ENCODE data around the gene APEX2.
A peak's percentile ranks its signal among the peaks of the same experiment; 100 is the strongest.
"Not testable (repeated sequence)": the region's sequence is repeated elsewhere in the genome, so short reads cannot be mapped to it uniquely, and the experiment has no call there.

Gene APEX2

GRCh38 chrX:55028611-55029010 lies 28.4 kb downstream of the APEX2 start:
- no peak overlapping the region for H3K27ac ChIP-seq (ENCODE audit: low read depth, low read length)
- no peak overlapping the region for H3K4me3 ChIP-seq (ENCODE audit: low read length)
- no peak overlapping the region for H3K9ac ChIP-seq (ENCODE audit: low read length)
- H3K27me3 ChIP-seq (ENCODE audit: control insufficient read depth, insufficient read depth, low read length), result no peaks in the 10 kb centered on the region
- no peaks in the 10 kb centered on the region for H3K4me1 ChIP-seq (ENCODE audit: control insufficient read depth, insufficient read depth, low read length)
- H3K36me3 ChIP-seq (ENCODE audit: control insufficient read depth, insufficient read depth, low read length), result no peaks in the 10 kb centered on the region

- H3K4me1 ChIP-seq (ENCODE audit: control insufficient read depth, insufficient read depth, low read length), result no peaks in the 10 kb centered on the region
- H3K27ac ChIP-seq (ENCODE audit: low read depth, low read length), result no peak overlapping the region
- H3K4me3 ChIP-seq (ENCODE audit: low read length), result no peak overlapping the region
- H3K9ac ChIP-seq (ENCODE audit: low read length), result no peak overlapping the region
- no peaks in the 10 kb centered on the region for H3K36me3 ChIP-seq (ENCODE audit: control insufficient read depth, insufficient read depth, low read length)
- H3K27me3 ChIP-seq (ENCODE audit: control insufficient read depth, insufficient read depth, low read length), result no peaks in the 10 kb centered on the region
Measured at GRCh38 chrX:55029291-55029690, 29.1 kb downstream of the APEX2 start.

GRCh38 chrX:55030271-55031205 lies 30.4 kb downstream of the APEX2 start, which contains the start of gene ALAS2:
Gene ALAS2, minus strand, starts transcription at chrX:55030977. Its CDS starts 4,977 bp downstream, at chrX:55026000.
- H3K4me1 ChIP-seq (ENCODE audit: control insufficient read depth, insufficient read depth, low read length), result no peaks in the 10 kb centered on the region
- no peak within 1 kb of the TSS for H3K4me3 ChIP-seq (ENCODE audit: low read length)
- no peak within 1 kb of the TSS for H3K9ac ChIP-seq (ENCODE audit: low read length)
- H3K27me3 ChIP-seq (ENCODE audit: control insufficient read depth, insufficient read depth, low read length), result no peaks in the 10 kb centered on the region
- no peak within 1 kb of the TSS for H3K27ac ChIP-seq (ENCODE audit: low read depth, low read length)
- H3K36me3 ChIP-seq (ENCODE audit: control insufficient read depth, insufficient read depth, low read length), result no peaks in the 10 kb centered on the region

- Histone ChIP-seq H3K4me1 (ENCODE audit: control insufficient read depth, insufficient read depth, low read length) (no peaks in the 10 kb centered on the region), H3K27ac (ENCODE audit: low read depth, low read length) (no peak overlapping the region), H3K36me3 (ENCODE audit: control insufficient read depth, insufficient read depth, low read length) (no peaks in the 10 kb centered on the region), H3K9ac (ENCODE audit: low read length) (no peak overlapping the region), H3K27me3 (ENCODE audit: control insufficient read depth, insufficient read depth, low read length) (no peaks in the 10 kb centered on the region), H3K4me3 (ENCODE audit: low read length) (no peak overlapping the region)
Measured at GRCh38 chrX:55033429-55033828, 33.3 kb downstream of the APEX2 start.

GRCh38 chrX:55039471-55039870 lies 39.3 kb downstream of the APEX2 start:
- Histone ChIP-seq H3K4me3 (ENCODE audit: low read length) (no peak overlapping the region), H3K9ac (ENCODE audit: low read length) (no peak overlapping the region), H3K27ac (ENCODE audit: low read depth, low read length) (no peak overlapping the region), H3K27me3 (ENCODE audit: control insufficient read depth, insufficient read depth, low read length) (no peaks in the 10 kb centered on the region), H3K4me1 (ENCODE audit: control insufficient read depth, insufficient read depth, low read length) (no peaks in the 10 kb centered on the region), H3K36me3 (ENCODE audit: control insufficient read depth, insufficient read depth, low read length) (no peaks in the 10 kb centered on the region)

- Histone ChIP-seq H3K4me3 (ENCODE audit: low read length) (no peak overlapping the region), H3K36me3 (ENCODE audit: control insufficient read depth, insufficient read depth, low read length) (no peaks in the 10 kb centered on the region), H3K27me3 (ENCODE audit: control insufficient read depth, insufficient read depth, low read length) (no peaks in the 10 kb centered on the region), H3K27ac (ENCODE audit: low read depth, low read length) (no peak overlapping the region), H3K4me1 (ENCODE audit: control insufficient read depth, insufficient read depth, low read length) (no peaks in the 10 kb centered on the region), H3K9ac (ENCODE audit: low read length) (no peak overlapping the region)
Measured at GRCh38 chrX:55041514-55041913, 41.4 kb downstream of the APEX2 start.

- H3K27me3 ChIP-seq (ENCODE audit: control insufficient read depth, insufficient read depth, low read length); H3K4me1 ChIP-seq (ENCODE audit: control insufficient read depth, insufficient read depth, low read length); H3K36me3 ChIP-seq (ENCODE audit: control insufficient read depth, insufficient read depth, low read length); H3K4me3 ChIP-seq (ENCODE audit: low read length); H3K27ac ChIP-seq (ENCODE audit: low read depth, low read length); H3K9ac ChIP-seq (ENCODE audit: low read length): not testable (repeated sequence)
Measured at GRCh38 chrX:55050599-55050998, 50.4 kb downstream of the APEX2 start.

GRCh38 chrX:55056820-55057674 lies 56.9 kb downstream of the APEX2 start:
- no peak overlapping the region for H3K27ac ChIP-seq (ENCODE audit: low read depth, low read length)
- no peak overlapping the region for H3K9ac ChIP-seq (ENCODE audit: low read length)
- peak overlapping the region; percentile 36 for H3K4me3 ChIP-seq (ENCODE audit: low read length)

GRCh38 chrX:55057675-55058249 lies 57.6 kb downstream of the APEX2 start:
- Histone ChIP-seq H3K4me3 (ENCODE audit: low read length) (peak overlapping the region; percentile 36), H3K27me3 (ENCODE audit: control insufficient read depth, insufficient read depth, low read length) (no peaks in the 10 kb centered on the region), H3K9ac (ENCODE audit: low read length) (no peak overlapping the region), H3K36me3 (ENCODE audit: control insufficient read depth, insufficient read depth, low read length) (no peaks in the 10 kb centered on the region), H3K27ac (ENCODE audit: low read depth, low read length) (no peak overlapping the region), H3K4me1 (ENCODE audit: control insufficient read depth, insufficient read depth, low read length) (no peaks in the 10 kb centered on the region)

More at GRCh38 chrX:55056820-55057674, 56.9 kb downstream of the APEX2 start:
- Histone ChIP-seq H3K36me3 (ENCODE audit: control insufficient read depth, insufficient read depth, low read length) (no peaks in the 10 kb centered on the region), H3K4me1 (ENCODE audit: control insufficient read depth, insufficient read depth, low read length) (no peaks in the 10 kb centered on the region), H3K27me3 (ENCODE audit: control insufficient read depth, insufficient read depth, low read length) (no peaks in the 10 kb centered on the region)
